T-helper 17 cell (primary cell): ENCODE results near the gene LMO3. TPM values are rescaled to one million over a fixed set of nuclear protein-coding genes. Genes with fewer than 3 reads are reported as not detected.
"Not testable (repeated sequence)": the region's sequence is repeated elsewhere in the genome, so short reads cannot be mapped to it uniquely, and the experiment has no call there.

Source experiments
- ATAC-seq: fragments of 150-1000 bp; cut with Tn5 transposase; 2 replicates; pipeline ENCODE4 v1.10.0; 2021; ENCODE audit warnings: mild to moderate bottlenecking, moderate library complexity
- DNase-seq, 3 donors: peaks; one replicate each; pipeline versions ENCODE4 v3.0.0 to v3.0.0-alpha.2; 2020 to 2021
- H3K9me3 ChIP-seq: one replicate; pipeline ENCODE4 v1.7.0; 2013; ENCODE audit warnings: low read length, mild to moderate bottlenecking; ENCODE audit not compliant: control insufficient read depth, poor library complexity, severe bottlenecking
- H3K27ac Mint-ChIP-seq: one replicate; pipeline ENCODE4 v1.8.0; 2022; ENCODE audit warnings: mild to moderate bottlenecking, moderate library complexity, mixed read lengths
- H3K27me3 Mint-ChIP-seq: one replicate; pipeline ENCODE4 v1.8.0; 2022; ENCODE audit warnings: mixed read lengths
- H3K36me3 Mint-ChIP-seq: one replicate; pipeline ENCODE4 v1.8.0; 2022; ENCODE audit warnings: low read depth, mixed read lengths
- H3K4me1 Mint-ChIP-seq: one replicate; pipeline ENCODE4 v1.8.0; 2022; ENCODE audit warnings: mild to moderate bottlenecking, mixed read lengths
- H3K4me3 Mint-ChIP-seq: one replicate; pipeline ENCODE4 v1.8.0; 2022; ENCODE audit warnings: mild to moderate bottlenecking, moderate library complexity, mixed read lengths
- total RNA-seq, 4 donors: library from RNA in 2 of 4; stranded (reverse) in 2 of 4; gene quantifications; one replicate each; pipeline ENCODE4 v1.2.3 and lab custom pipeline; 2022 to 2026

Gene LMO3
- total RNA-seq, 2 donors from 2014 or later = not detected

DNA sequence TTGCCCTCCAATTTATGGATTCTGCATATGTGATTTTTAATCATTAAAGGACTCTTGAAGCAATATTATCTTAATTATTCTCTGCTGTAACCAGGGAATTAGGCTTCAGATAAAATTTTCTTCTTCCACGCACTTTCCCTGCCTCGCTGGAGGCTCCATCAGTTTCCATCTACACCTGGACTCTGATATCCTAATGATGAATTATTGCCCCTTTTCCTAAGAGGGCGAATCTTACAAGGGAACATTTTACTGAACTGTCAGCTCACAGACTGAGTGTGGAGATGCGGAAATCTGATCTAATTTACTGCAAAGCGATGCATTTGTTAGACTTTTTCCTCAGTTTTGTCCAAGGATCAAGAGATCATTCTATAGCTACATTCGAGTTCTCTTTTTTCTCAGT lies 43.0 kb downstream of the LMO3 start:
- DNase-seq (no peak), ATAC-seq (no peak)
- Mint-ChIP-seq H3K27me3 (no peaks in the 10 kb centered on the region), H3K36me3 (no peaks in the 10 kb centered on the region), H3K27ac (no peak overlapping the region), H3K4me3 (no peak overlapping the region), H3K4me1 (no peaks in the 10 kb centered on the region)
- no peaks in the 10 kb centered on the region for H3K9me3 ChIP-seq

DNA sequence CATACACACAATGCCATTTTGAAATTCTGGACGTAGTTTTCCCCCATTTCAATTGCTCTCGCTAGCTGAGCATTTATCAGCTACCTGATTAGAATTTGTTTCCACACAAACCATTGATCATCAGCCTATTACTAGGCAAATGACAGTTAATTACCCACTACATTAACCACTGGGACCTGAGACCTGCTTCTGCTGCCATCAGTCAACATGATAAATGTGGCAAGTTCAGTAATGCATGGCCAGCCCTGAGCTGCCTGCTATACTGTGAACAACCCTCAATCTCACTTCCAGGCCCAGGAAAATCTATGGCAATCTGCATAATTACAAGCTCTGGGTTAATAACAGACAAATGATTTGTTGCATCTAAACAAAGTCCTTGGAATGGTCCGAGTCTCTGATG lies 43.5 kb downstream of the LMO3 start:
- Mint-ChIP-seq H3K36me3 (no peaks in the 10 kb centered on the region), H3K27ac (no peak overlapping the region), H3K4me3 (no peak overlapping the region), H3K4me1 (no peaks in the 10 kb centered on the region), H3K27me3 (no peaks in the 10 kb centered on the region)
- ATAC-seq = no peak
- DNase-seq = no peak
- no peaks in the 10 kb centered on the region for H3K9me3 ChIP-seq

GRCh38 chr12:16560273-16560672 lies 45.7 kb downstream of the LMO3 start:
- Mint-ChIP-seq H3K4me3 (no peak overlapping the region), H3K27ac (no peak overlapping the region), H3K4me1 (no peaks in the 10 kb centered on the region), H3K36me3 (no peaks in the 10 kb centered on the region), H3K27me3 (no peaks in the 10 kb centered on the region)
- ATAC-seq (no peak), DNase-seq (no peak)
- no peaks in the 10 kb centered on the region for H3K9me3 ChIP-seq

- ATAC-seq = no peak
- no peaks in the 10 kb centered on the region for H3K36me3 Mint-ChIP-seq
- H3K9me3 ChIP-seq = no peaks in the 10 kb centered on the region
- H3K27ac Mint-ChIP-seq = no peak overlapping the region
- H3K27me3 Mint-ChIP-seq = no peaks in the 10 kb centered on the region
- H3K4me3 Mint-ChIP-seq = no peak overlapping the region
- DNase-seq = no peak
- no peaks in the 10 kb centered on the region for H3K4me1 Mint-ChIP-seq
Measured at GRCh38 chr12:16555630-16556029, 50.3 kb downstream of the LMO3 start.

DNA sequence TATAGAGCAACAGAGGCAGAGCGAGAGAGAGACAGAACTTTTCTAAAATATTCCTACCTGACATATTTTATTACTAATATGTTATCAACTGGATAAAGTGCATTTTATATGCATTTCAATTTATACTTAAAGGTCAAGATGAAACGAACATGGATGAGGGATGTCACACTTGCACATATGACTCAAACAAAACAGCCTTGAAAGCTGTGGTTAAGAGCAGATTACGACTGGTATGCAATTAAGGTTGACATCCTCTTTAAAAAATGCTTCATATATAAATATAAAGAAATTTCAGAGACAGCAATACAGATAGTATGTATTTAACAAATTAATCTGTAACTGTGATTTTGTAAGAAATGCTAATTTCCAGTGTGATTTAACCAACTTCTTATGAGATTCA lies 52.5 kb downstream of the LMO3 start:
- DNase-seq (no peak), ATAC-seq (no peak)
- H3K9me3 ChIP-seq = no peaks in the 10 kb centered on the region
- H3K4me1 Mint-ChIP-seq = no peaks in the 10 kb centered on the region
- no peaks in the 10 kb centered on the region for H3K36me3 Mint-ChIP-seq
- no peak overlapping the region for H3K4me3 Mint-ChIP-seq
- no peaks in the 10 kb centered on the region for H3K27me3 Mint-ChIP-seq
- no peak overlapping the region for H3K27ac Mint-ChIP-seq

- no peaks in the 10 kb centered on the region for H3K36me3 Mint-ChIP-seq
Measured at GRCh38 chr12:16552301-16552700, 53.7 kb downstream of the LMO3 start.

GRCh38 chr12:16545836-16546235 lies 60.1 kb downstream of the LMO3 start:
- ATAC-seq (no peak), DNase-seq (no peak)
- no peaks in the 10 kb centered on the region for H3K9me3 ChIP-seq
- H3K4me1 Mint-ChIP-seq = no peaks in the 10 kb centered on the region
- no peak overlapping the region for H3K27ac Mint-ChIP-seq
- no peak overlapping the region for H3K4me3 Mint-ChIP-seq
- no peaks in the 10 kb centered on the region for H3K36me3 Mint-ChIP-seq
- no peaks in the 10 kb centered on the region for H3K27me3 Mint-ChIP-seq

More at GRCh38 chr12:16552301-16552700, 53.7 kb downstream of the LMO3 start:
- Mint-ChIP-seq H3K27ac (no peak overlapping the region), H3K4me1 (no peaks in the 10 kb centered on the region), H3K4me3 (no peak overlapping the region), H3K27me3 (no peaks in the 10 kb centered on the region)
- no peaks in the 10 kb centered on the region for H3K9me3 ChIP-seq
- DNase-seq (no peak), ATAC-seq (no peak)

- no peaks in the 10 kb centered on the region for H3K9me3 ChIP-seq
- Mint-ChIP-seq H3K27me3 (no peaks in the 10 kb centered on the region), H3K4me3 (no peak overlapping the region), H3K36me3 (no peaks in the 10 kb centered on the region), H3K4me1 (no peaks in the 10 kb centered on the region), H3K27ac (no peak overlapping the region)
- DNase-seq = no peak
- ATAC-seq = no peak
Measured at GRCh38 chr12:16542586-16542985, 63.4 kb downstream of the LMO3 start.

DNA sequence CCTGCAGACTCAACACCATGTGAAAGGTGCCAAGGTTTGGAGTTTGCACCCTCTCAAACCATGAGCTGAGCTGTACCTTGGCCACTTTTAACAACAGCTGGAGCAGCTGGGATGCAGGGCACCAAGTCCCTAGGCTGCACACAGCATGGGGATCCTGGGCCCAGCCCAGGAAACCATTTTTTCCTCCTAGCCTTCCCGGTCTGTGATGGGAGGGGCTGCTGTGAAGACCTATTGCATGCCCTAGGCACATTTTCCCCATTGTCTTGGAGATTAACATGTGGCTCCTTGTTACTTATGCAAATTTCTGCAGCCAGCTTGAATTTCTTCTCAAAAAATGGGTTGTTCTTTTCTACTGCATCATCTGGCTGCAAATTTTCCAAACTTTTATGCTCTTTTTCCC lies 68.3 kb downstream of the LMO3 start:
- ATAC-seq, H3K4me1 Mint-ChIP-seq, DNase-seq, H3K4me3 Mint-ChIP-seq, H3K27me3 Mint-ChIP-seq, H3K27ac Mint-ChIP-seq, H3K36me3 Mint-ChIP-seq, H3K9me3 ChIP-seq: not testable (repeated sequence)

- no peak for DNase-seq
- Mint-ChIP-seq H3K36me3 (no peaks in the 10 kb centered on the region), H3K4me1 (no peaks in the 10 kb centered on the region), H3K27ac (no peak overlapping the region), H3K4me3 (no peak overlapping the region), H3K27me3 (no peaks in the 10 kb centered on the region)
- no peaks in the 10 kb centered on the region for H3K9me3 ChIP-seq
- ATAC-seq = no peak
Measured at GRCh38 chr12:16531621-16532020, 74.3 kb downstream of the LMO3 start.

DNA sequence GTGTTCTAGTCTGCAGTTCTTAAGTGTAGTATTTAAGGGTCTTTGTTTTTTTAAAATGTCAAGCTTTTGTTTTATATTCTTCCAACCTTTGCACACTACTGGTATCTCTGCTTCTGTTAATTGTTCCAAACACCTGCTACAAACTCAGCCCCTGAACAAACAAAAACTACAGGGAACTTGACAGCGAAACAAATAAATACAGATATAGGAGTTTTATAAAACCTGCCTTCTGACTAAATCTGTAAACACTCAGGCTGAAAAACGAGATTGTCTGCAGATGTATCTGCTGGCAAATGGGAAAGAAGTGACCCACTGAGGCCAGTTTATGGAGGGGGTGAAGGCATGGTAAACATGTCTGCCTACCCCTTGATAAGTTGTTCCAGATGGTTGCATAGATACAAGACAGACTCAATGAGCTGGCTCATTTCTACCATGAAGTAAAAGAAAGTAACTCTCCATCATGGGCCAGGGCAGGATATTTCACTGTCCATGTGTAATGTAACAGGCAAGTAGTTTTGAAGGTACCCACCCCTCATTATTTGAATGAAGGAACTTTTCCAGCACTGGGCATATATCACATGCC lies 75.6 kb downstream of the LMO3 start:
- Mint-ChIP-seq H3K27ac (no peak overlapping the region), H3K36me3 (no peaks in the 10 kb centered on the region), H3K27me3 (no peaks in the 10 kb centered on the region), H3K4me3 (no peak overlapping the region), H3K4me1 (no peaks in the 10 kb centered on the region)
- ATAC-seq (no peak), DNase-seq (no peak)
- H3K9me3 ChIP-seq = no peaks in the 10 kb centered on the region

GRCh38 chr12:16526693-16527092 lies 79.3 kb downstream of the LMO3 start:
- no peak overlapping the region for H3K4me3 Mint-ChIP-seq
- H3K27ac Mint-ChIP-seq = no peak overlapping the region
- DNase-seq (no peak), ATAC-seq (no peak)
- H3K9me3 ChIP-seq = no peaks in the 10 kb centered on the region
- no peaks in the 10 kb centered on the region for H3K36me3 Mint-ChIP-seq
- H3K27me3 Mint-ChIP-seq = no peaks in the 10 kb centered on the region
- H3K4me1 Mint-ChIP-seq = no peaks in the 10 kb centered on the region

- no peaks in the 10 kb centered on the region for H3K36me3 Mint-ChIP-seq
- no peak overlapping the region for H3K27ac Mint-ChIP-seq
- no peaks in the 10 kb centered on the region for H3K27me3 Mint-ChIP-seq
- DNase-seq (no peak), ATAC-seq (no peak)
- H3K9me3 ChIP-seq = no peaks in the 10 kb centered on the region
- H3K4me3 Mint-ChIP-seq = no peak overlapping the region
- H3K4me1 Mint-ChIP-seq = no peaks in the 10 kb centered on the region
Measured at GRCh38 chr12:16524378-16524777, 81.6 kb downstream of the LMO3 start.

DNA sequence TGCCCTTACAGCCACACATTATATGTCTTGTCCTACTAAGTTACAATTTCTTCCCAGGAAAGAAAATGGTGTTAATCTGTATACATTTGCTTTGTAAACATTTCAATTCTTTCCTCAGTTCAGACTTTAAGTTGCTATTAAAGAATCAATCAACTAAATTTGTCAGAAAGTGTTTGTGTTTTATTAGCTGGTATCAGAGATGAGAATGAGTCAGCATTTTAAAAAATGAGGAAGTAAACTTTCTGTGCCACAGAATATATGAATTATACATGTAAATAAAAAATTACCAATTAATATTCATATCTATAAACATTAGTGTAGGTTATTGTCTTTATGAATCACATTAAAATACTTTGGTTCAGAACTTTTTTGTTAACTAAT lies 82.0 kb downstream of the LMO3 start:
- no peak overlapping the region for H3K4me3 Mint-ChIP-seq
- H3K4me1 Mint-ChIP-seq = no peaks in the 10 kb centered on the region
- H3K9me3 ChIP-seq = no peaks in the 10 kb centered on the region
- DNase-seq = no peak
- H3K36me3 Mint-ChIP-seq = no peaks in the 10 kb centered on the region
- ATAC-seq = no peak
- no peak overlapping the region for H3K27ac Mint-ChIP-seq
- H3K27me3 Mint-ChIP-seq = no peaks in the 10 kb centered on the region
